ENCODE data around the gene CRIP3.

DNA sequence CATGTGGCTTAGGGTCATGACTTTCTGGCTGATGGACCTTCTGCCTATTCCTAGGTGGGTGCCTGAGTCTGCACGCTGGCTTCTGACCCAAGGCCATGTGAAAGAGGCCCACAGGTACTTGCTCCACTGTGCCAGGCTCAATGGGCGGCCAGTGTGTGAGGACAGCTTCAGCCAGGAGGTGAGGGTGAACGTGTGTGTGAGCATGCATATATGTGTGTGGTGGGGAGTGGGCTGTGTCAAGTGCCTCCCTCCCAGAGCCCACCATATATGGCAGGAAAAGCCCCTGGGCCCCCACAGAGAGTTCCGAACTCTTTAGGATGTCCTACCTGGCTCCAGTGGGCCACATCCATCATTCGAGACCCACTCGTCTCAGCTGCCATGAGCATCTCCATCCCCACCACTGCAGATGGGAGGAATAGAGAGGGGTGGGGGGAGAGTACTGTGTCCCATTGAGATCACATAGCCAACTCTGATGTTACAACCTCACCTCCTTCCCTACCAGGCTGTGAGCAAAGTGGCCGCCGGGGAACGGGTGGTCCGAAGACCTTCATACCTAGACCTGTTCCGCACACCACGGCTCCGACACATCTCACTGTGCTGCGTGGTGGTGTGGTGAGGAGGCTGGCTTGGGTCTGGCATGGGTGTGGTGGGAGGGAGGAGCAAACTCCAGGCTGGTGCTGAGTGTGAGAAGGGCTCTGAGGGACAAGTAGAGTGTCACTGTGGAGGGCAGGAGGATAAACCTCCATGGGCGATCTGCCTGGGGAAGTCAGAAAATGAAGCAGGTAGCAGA, 7.3 kb downstream of the CRIP3 start:
- TF ChIP-seq, protein P1, sequence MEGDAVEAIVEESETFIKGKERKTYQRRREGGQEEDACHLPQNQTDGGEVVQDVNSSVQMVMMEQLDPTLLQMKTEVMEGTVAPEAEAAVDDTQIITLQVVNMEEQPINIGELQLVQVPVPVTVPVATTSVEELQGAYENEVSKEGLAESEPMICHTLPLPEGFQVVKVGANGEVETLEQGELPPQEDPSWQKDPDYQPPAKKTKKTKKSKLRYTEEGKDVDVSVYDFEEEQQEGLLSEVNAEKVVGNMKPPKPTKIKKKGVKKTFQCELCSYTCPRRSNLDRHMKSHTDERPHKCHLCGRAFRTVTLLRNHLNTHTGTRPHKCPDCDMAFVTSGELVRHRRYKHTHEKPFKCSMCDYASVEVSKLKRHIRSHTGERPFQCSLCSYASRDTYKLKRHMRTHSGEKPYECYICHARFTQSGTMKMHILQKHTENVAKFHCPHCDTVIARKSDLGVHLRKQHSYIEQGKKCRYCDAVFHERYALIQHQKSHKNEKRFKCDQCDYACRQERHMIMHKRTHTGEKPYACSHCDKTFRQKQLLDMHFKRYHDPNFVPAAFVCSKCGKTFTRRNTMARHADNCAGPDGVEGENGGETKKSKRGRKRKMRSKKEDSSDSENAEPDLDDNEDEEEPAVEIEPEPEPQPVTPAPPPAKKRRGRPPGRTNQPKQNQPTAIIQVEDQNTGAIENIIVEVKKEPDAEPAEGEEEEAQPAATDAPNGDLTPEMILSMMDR (IDR thresholded peaks at IDR 0.05): no peak
- no peak for TF ChIP-seq POLR2AphosphoS5 (IDR thresholded peaks at IDR 0.05)
- no peak for TF ChIP-seq EP300 (IDR thresholded peaks at IDR 0.05)
